Kidney glomerular epithelial cell (primary cell): ENCODE measurements around the gene CD99L2.
A peak's percentile ranks its signal among the peaks of the same experiment; 100 is the strongest.

Experiments used
- DNase-seq: peaks from one replicate; lab custom pipeline; 2025; lab: John Stamatoyannopoulos, UW

Gene CD99L2

GRCh38 chrX:150781677-150782076 is 116.8 kb downstream of the CD99L2 start:
- no peak for DNase-seq

- no peak for DNase-seq
These were observed 119.1 kb downstream of the CD99L2 start for GRCh38 chrX:150779385-150779784.

- no peak for DNase-seq
These were observed 121.0 kb downstream of the CD99L2 start for GRCh38 chrX:150777328-150777992.

- no peak for DNase-seq
These were observed 122.7 kb downstream of the CD99L2 start for GRCh38 chrX:150775569-150776350.

- no peak for DNase-seq
These were observed 123.5 kb downstream of the CD99L2 start for GRCh38 chrX:150774798-150775568.

GRCh38 chrX:150773634-150774033 is 124.8 kb downstream of the CD99L2 start:
- no peak for DNase-seq

GRCh38 chrX:150773117-150773516 is 125.4 kb downstream of the CD99L2 start:
- no peak for DNase-seq

- DNase-seq = peak; percentile 23
These were observed 126.1 kb downstream of the CD99L2 start for GRCh38 chrX:150772150-150772970.

GRCh38 chrX:150771116-150771515 is 127.4 kb downstream of the CD99L2 start:
- DNase-seq = no peak

GRCh38 chrX:150770623-150771022 is 127.8 kb downstream of the CD99L2 start:
- DNase-seq = no peak

- no peak for DNase-seq
These were observed 129.1 kb downstream of the CD99L2 start for GRCh38 chrX:150769408-150769807.

- no peak for DNase-seq
These were observed 129.8 kb downstream of the CD99L2 start for GRCh38 chrX:150768580-150769190.

GRCh38 chrX:150768132-150768485 is 130.4 kb downstream of the CD99L2 start:
- no peak for DNase-seq

GRCh38 chrX:150767475-150768131 is 130.9 kb downstream of the CD99L2 start:
- no peak for DNase-seq

GRCh38 chrX:150767045-150767395 is 131.4 kb downstream of the CD99L2 start:
- no peak for DNase-seq

GRCh38 chrX:150766351-150767044 is 132.0 kb downstream of the CD99L2 start:
- DNase-seq = no peak

GRCh38 chrX:150765782-150766350 is 132.6 kb downstream of the CD99L2 start:
- no peak for DNase-seq

- no peak for DNase-seq
These were observed 133.2 kb downstream of the CD99L2 start for GRCh38 chrX:150765237-150765636.

GRCh38 chrX:150763810-150764209 is 134.7 kb downstream of the CD99L2 start:
- DNase-seq = no peak

- DNase-seq = no peak
These were observed 135.1 kb downstream of the CD99L2 start for GRCh38 chrX:150763303-150763797.
